IMR-90 (cell line): ENCODE results near the gene MYOM1. TPM values are rescaled to one million over a fixed set of nuclear protein-coding genes. Genes with fewer than 3 reads are reported as not detected.

Experiments used
- ATAC-seq: fragments of 200-7000 bp; cut with Tn5 transposase; 2 replicates; pipeline ENCODE4 v1.9.1; 2020; ENCODE audit warnings: low read depth, mild to moderate bottlenecking, moderate library complexity
- BruUV-seq: library from RNA; stranded (reverse); fragments of 400-500 nt; replicated peaks from 2 replicates; lab custom pipeline; 2021; lab: Mats Ljungman, UMichigan
- CTCF ChIA-PET: fragments of 300-600 bp; formaldehyde crosslinking; extraction: SDS; loops from one replicate; lab custom pipeline; 2021; ENCODE audit warnings: antibody characterized with exemption; lab: Yijun Ruan, JAX
- POLR2A ChIA-PET: fragments of 300-600 bp; sonication (Branson Sonifier 250); formaldehyde crosslinking; loops from one replicate; lab custom pipeline; 2022; ENCODE audit warnings: antibody characterized with exemption; ENCODE audit not compliant: unreplicated experiment; lab: Charles Lee
- DNase-seq: peaks from one replicate; pipeline ENCODE4 v3.0.0; 2013
- H2AFZ ChIP-seq: replicated peaks from 2 replicates; pipeline ENCODE3; 2013; ENCODE audit warnings: low read length, mild to moderate bottlenecking; ENCODE audit not compliant: poor library complexity
- H2AK5ac ChIP-seq: 2 replicates; pipeline ENCODE4 v1.6.1; 2013; ENCODE audit warnings: low read depth, low read length, inconsistent platforms
- H2AK9ac ChIP-seq: replicated peaks from 2 replicates; pipeline ENCODE3; 2013; ENCODE audit warnings: mild to moderate bottlenecking, low read depth, low read length, moderate library complexity; ENCODE audit not compliant: poor library complexity
- H2BK120ac ChIP-seq: 2 replicates; pipeline ENCODE4 v1.6.1; 2013; ENCODE audit warnings: low read depth, low read length, inconsistent platforms
- H2BK15ac ChIP-seq: 3 replicates; pipeline ENCODE4 v1.6.1; 2013; ENCODE audit warnings: low read depth, low read length, inconsistent platforms
- H2BK20ac ChIP-seq: 2 replicates; pipeline ENCODE4 v1.6.1; 2013; ENCODE audit warnings: low read depth, mild to moderate bottlenecking, inconsistent platforms, low read length, moderate library complexity
- H2BK5ac ChIP-seq: 2 replicates; pipeline ENCODE4 v1.6.1; 2013; ENCODE audit warnings: mild to moderate bottlenecking, low read depth, low read length, inconsistent platforms; ENCODE audit not compliant: poor library complexity, severe bottlenecking
- H3K14ac ChIP-seq: replicated peaks from 2 replicates; pipeline ENCODE4 v1.6.1; 2013; ENCODE audit warnings: low read depth, low read length, inconsistent platforms
- H3K18ac ChIP-seq: 2 replicates; pipeline ENCODE4 v1.6.1; 2013; ENCODE audit warnings: low read depth, low read length, control low read depth
- H3K23ac ChIP-seq: 2 replicates; pipeline ENCODE4 v1.6.1; 2013; ENCODE audit warnings: low read depth, low read length, inconsistent platforms
- H3K27ac ChIP-seq: 2 replicates; pipeline ENCODE4 v1.5.1; 2013; ENCODE audit warnings: mild to moderate bottlenecking, control low read depth, low read length; ENCODE audit not compliant: insufficient read depth
- H3K27me3 ChIP-seq: 2 replicates; pipeline ENCODE4 v1.6.1; 2013; ENCODE audit warnings: low read length; ENCODE audit not compliant: control insufficient read depth, insufficient read depth
- H3K36me3 ChIP-seq: 2 replicates; pipeline ENCODE4 v1.6.1; 2013; ENCODE audit warnings: low read length, mixed read lengths; ENCODE audit not compliant: control insufficient read depth, insufficient read depth
- H3K4ac ChIP-seq: 2 replicates; pipeline ENCODE4 v1.6.1; 2013; ENCODE audit warnings: low read depth, low read length, inconsistent platforms
- H3K4me1 ChIP-seq: 2 replicates; pipeline ENCODE4 v1.6.1; 2013; ENCODE audit warnings: low read length, mixed read lengths; ENCODE audit not compliant: control insufficient read depth, insufficient read depth
- H3K4me2 ChIP-seq: 2 replicates; pipeline ENCODE4 v1.6.1; 2013; ENCODE audit warnings: low read depth, mild to moderate bottlenecking, control low read depth, low read length, moderate library complexity
- H3K4me3 ChIP-seq: 2 replicates; pipeline ENCODE4 v1.5.1; 2013; ENCODE audit warnings: low read depth, mild to moderate bottlenecking, control low read depth, low read length, moderate library complexity; ENCODE audit not compliant: insufficient read depth
- H3K56ac ChIP-seq: 2 replicates; pipeline ENCODE4 v1.6.1; 2013; ENCODE audit warnings: low read length, inconsistent platforms; ENCODE audit not compliant: insufficient read depth; ENCODE audit errors: extremely low read depth
- H3K79me1 ChIP-seq, 2 experiments: 2 replicates each; pipeline ENCODE4 v1.6.1; 2013; ENCODE audit warnings: low read length in 2 of 2, inconsistent platforms in 1 of 2, low read depth in 1 of 2
- H3K9ac ChIP-seq: 2 replicates; pipeline ENCODE4 v1.6.1; 2013; ENCODE audit warnings: low read depth, low read length, control low read depth
- H3K9me1 ChIP-seq: 2 replicates; pipeline ENCODE4 v1.6.1; 2013; ENCODE audit warnings: low read length, inconsistent platforms; ENCODE audit not compliant: insufficient read depth
- H3K9me3 ChIP-seq: 2 replicates; pipeline ENCODE4 v1.6.1; 2013; ENCODE audit warnings: low read length; ENCODE audit not compliant: control insufficient read depth, insufficient read depth
- H4K20me1 ChIP-seq: 2 replicates; pipeline ENCODE4 v1.6.1; 2013; ENCODE audit warnings: low read length, inconsistent platforms; ENCODE audit not compliant: insufficient read depth
- H4K5ac ChIP-seq: 2 replicates; pipeline ENCODE4 v1.6.1; 2013; ENCODE audit warnings: mild to moderate bottlenecking, low read depth, low read length, control low read depth
- H4K8ac ChIP-seq, 2 experiments: 2 replicates each; pipeline ENCODE4 v1.6.1; 2013; ENCODE audit warnings: low read depth in 2 of 2, low read length in 2 of 2, control low read depth in 1 of 2, inconsistent platforms in 1 of 2
- H4K91ac ChIP-seq: 2 replicates; pipeline ENCODE4 v1.6.1; 2013; ENCODE audit warnings: low read depth, low read length, inconsistent platforms; ENCODE audit not compliant: insufficient read depth
- BHLHE40 ChIP-seq: fragments of 150-350 bp; IDR thresholded peaks from 2 replicates; pipeline ENCODE4 v1.6.1; 2016; ENCODE audit warnings: mild to moderate bottlenecking, low read depth, low read length
- CEBPB ChIP-seq: IDR thresholded peaks from 2 replicates; pipeline ENCODE4 v1.6.1; 2012; ENCODE audit warnings: low read depth, low read length, improper control_type of control experiment
- CHD1 ChIP-seq: IDR thresholded peaks from 2 replicates; pipeline ENCODE4 v1.6.1; 2012; ENCODE audit warnings: low read depth, low read length, improper control_type of control experiment
- CTCF ChIP-seq: conservative IDR thresholded peaks from 2 replicates; pipeline ENCODE4 v1.5.1; 2012; ENCODE audit warnings: mild to moderate bottlenecking, low read depth, low read length, improper control_type of control experiment
- ELK1 ChIP-seq: fragments of 150-350 bp; IDR thresholded peaks from 2 replicates; pipeline ENCODE4 v1.6.1; 2016; ENCODE audit warnings: low read depth, mild to moderate bottlenecking, low read length, moderate library complexity, borderline replicate concordance
- FOS ChIP-seq: fragments of 150-350 bp; IDR thresholded peaks from 2 replicates; pipeline ENCODE4 v1.6.1; 2016; ENCODE audit warnings: low read depth, low read length
- MAFK ChIP-seq: IDR thresholded peaks from 2 replicates; pipeline ENCODE4 v1.6.1; 2012; ENCODE audit warnings: low read depth, low read length, improper control_type of control experiment
- MAZ ChIP-seq: IDR thresholded peaks from 2 replicates; pipeline ENCODE4 v1.6.1; 2012; ENCODE audit warnings: low read depth, mild to moderate bottlenecking, low read length, improper control_type of control experiment, moderate library complexity, borderline replicate concordance
- MXI1 ChIP-seq: IDR thresholded peaks from 2 replicates; pipeline ENCODE4 v1.6.1; 2012; ENCODE audit warnings: low read depth, mild to moderate bottlenecking, low read length, moderate library complexity, borderline replicate concordance
- POLR2A ChIP-seq: IDR thresholded peaks from 2 replicates; pipeline ENCODE4 v1.6.1; 2012; ENCODE audit warnings: mild to moderate bottlenecking, low read depth, low read length
- RFX5 ChIP-seq: IDR thresholded peaks from 2 replicates; pipeline ENCODE4 v1.8.0; 2012; ENCODE audit warnings: low read depth, mild to moderate bottlenecking, low read length, moderate library complexity
- SMC3 ChIP-seq: fragments of 150-350 bp; IDR thresholded peaks from 2 replicates; pipeline ENCODE4 v1.6.1; 2016; ENCODE audit warnings: low read depth, mild to moderate bottlenecking, antibody characterized with exemption, low read length, moderate library complexity
- USF2 ChIP-seq: fragments of 150-350 bp; IDR thresholded peaks from 2 replicates; pipeline ENCODE4 v1.6.1; 2017; ENCODE audit warnings: mild to moderate bottlenecking, antibody characterized with exemption, low read length, low read depth
- WGBS, 2 experiments: methylation state at CpG; one replicate each; pipeline versions ENCODE4 v1.1.5 to v1.1.7; 2013; ENCODE audit warnings: missing lambda C conversion rate in 2 of 2; ENCODE audit not compliant: insufficient read length in 1 of 2; ENCODE audit errors: extremely low coverage in 2 of 2; 5-methylcytosine and 5-hydroxymethylcytosine counted together
- dilution Hi-C: fragments of 300-500 bp; cut with HindIII; formaldehyde crosslinking; loops from one replicate; pipeline ENCODE4 v1.14.3; 2018; ENCODE audit warnings: low sequenced_read_pairs; ENCODE audit not compliant: unreplicated experiment
- in situ Hi-C: fragments of 300-500 bp; cut with MboI; formaldehyde crosslinking; loops from 3 replicates; pipeline ENCODE4 v1.14.3; 2019; ENCODE audit warnings: low sequenced_read_pairs, inconsistent platforms, mixed read lengths
- intact Hi-C: fragments of 100-400 bp; cut with micrococcal nuclease; formaldehyde crosslinking; loops from 2 replicates; pipeline ENCODE4 v1.10.0; 2022
- polyA plus RNA-seq, 3 experiments: library from polyadenylated mRNA; depleted of rRNA; stranded (reverse); fragments of >200 nt; gene quantifications; 2 replicates each; pipeline ENCODE4 v1.2.3, GENCODE V29; 2012; ENCODE audit warnings: low replicate concordance in 1 of 3
- total RNA-seq: library from RNA; depleted of rRNA; stranded (reverse); fragments of >200 nt; gene quantifications from 2 replicates; pipeline ENCODE4 v1.2.3, GENCODE V29; 2012

Gene MYOM1
- total and polyA plus RNA-seq, 2 of the 4 experiments (the other 2 are of a cell fraction), result under 0.01 to 0.10 TPM

DNA sequence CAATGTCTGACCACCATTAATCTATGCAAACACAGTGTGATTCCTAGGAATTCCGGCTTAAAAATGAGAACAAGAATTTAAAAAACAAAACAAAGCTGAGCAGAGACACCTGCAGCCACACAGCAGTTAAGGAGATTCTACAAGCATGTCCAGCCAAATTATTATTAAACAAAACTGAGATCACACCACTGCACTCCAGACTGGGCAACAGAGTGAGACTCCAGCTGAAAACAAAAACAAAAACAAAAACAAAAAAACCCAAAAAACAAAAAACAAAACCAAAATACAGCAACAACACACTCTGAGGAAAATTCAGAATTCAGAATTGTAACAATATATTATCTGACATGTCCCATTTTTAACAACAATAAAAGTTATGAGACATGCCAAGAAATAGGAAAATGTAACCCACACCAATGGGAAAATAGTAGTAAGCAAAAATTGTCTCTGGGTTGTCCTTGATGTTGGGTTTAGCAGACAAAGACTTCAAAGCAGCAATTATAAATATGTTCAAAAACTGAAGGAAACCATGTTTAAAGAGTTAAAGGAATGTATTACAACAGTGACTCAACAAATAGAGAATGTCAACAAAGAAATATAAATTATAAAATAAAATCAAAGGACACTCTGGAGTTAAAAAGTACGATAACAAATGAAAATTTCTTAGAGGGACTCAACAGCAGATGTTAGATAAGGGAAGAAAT lies 19.7 kb downstream of the MYOM1 start:
- H3K14ac ChIP-seq, result no peak overlapping the region
- no peak overlapping the region for H3K4me3 ChIP-seq
- no peaks in the 10 kb centered on the region for H3K4me1 ChIP-seq
- no peak overlapping the region for H3K27ac ChIP-seq
- no peak overlapping the region for H2AK5ac ChIP-seq
- DNase-seq (no peak), ATAC-seq (no peak)
- H2BK15ac ChIP-seq, result no peak overlapping the region
- no peak overlapping the region for H2AK9ac ChIP-seq
- CTCF ChIA-PET, result interaction anchor here (0.8 kb wide), 1 partner anchor 15 kb away, joined by 3 read pairs; no protein-coding TSS in a partner anchor
- no peak for TF ChIP-seq CEBPB
- TF ChIP-seq BHLHE40, result no peak
- TF ChIP-seq FOS, result no peak
- no peak for TF ChIP-seq RFX5
- no peak for TF ChIP-seq ELK1
- TF ChIP-seq MAZ, result no peak
- no peak for TF ChIP-seq MAFK
- TF ChIP-seq USF2, result no peak
- no peak for TF ChIP-seq SMC3
- no peak for TF ChIP-seq POLR2A
- TF ChIP-seq CTCF, result no peak
- TF ChIP-seq MXI1, result no peak
- no peak for TF ChIP-seq CHD1
- intact Hi-C loops, result no loop called here
- peaks cover 3% of the 10 kb centered on the region for H3K27me3 ChIP-seq
- H3K4me2 ChIP-seq, result no peak overlapping the region
- 20% methylated on average over 1 of the region's 2 CpGs; no CpG with 5 or more reads in 1 of the 2 experiments for WGBS, 2 experiments
- H4K8ac ChIP-seq, result no peak overlapping the region
- H4K91ac ChIP-seq, result no peak overlapping the region
- no peaks in the 10 kb centered on the region for H3K79me1 ChIP-seq
- no peak overlapping the region for H2BK5ac ChIP-seq
- no peak overlapping the region for H2BK120ac ChIP-seq
- no TSS peak for BruUV-seq
- H3K9me3 ChIP-seq, result no peaks in the 10 kb centered on the region
- H3K4ac ChIP-seq, result no peak overlapping the region
- H4K5ac ChIP-seq, result no peak overlapping the region
- no peak overlapping the region for H3K9ac ChIP-seq
- POLR2A ChIA-PET, result no interaction called here
- H3K23ac ChIP-seq, result no peak overlapping the region
- in situ Hi-C loops, result no loop called here
- H2BK20ac ChIP-seq, result no peak overlapping the region
- no peak overlapping the region for H2AFZ ChIP-seq
- no peak overlapping the region for H3K18ac ChIP-seq
- no peak overlapping the region for H3K56ac ChIP-seq
- H4K20me1 ChIP-seq, result no peaks in the 10 kb centered on the region
- no peaks in the 10 kb centered on the region for H3K9me1 ChIP-seq
- dilution Hi-C loops, result no loop called here
- no peaks in the 10 kb centered on the region for H3K36me3 ChIP-seq
